ENCODE measurements around the gene EGFL7.

EGFL7 gene

GRCh38 chr9:136686794-136687711, 24.3 kb downstream of the EGFL7 start, which contains the start of gene AGPAT2 (continued):
- TF ChIP-seq ZBTB49 (tag by site-specific recombination; IDR thresholded peaks at IDR 0.05; ENCODE audit: low read depth) (no peak), ZNF629 (tag by site-specific recombination; IDR thresholded peaks at IDR 0.05) (no peak), ZNF175 (tag by site-specific recombination; IDR thresholded peaks at IDR 0.05) (no peak), ZNF473 (tag by site-specific recombination; IDR thresholded peaks at IDR 0.05) (no peak), YY2 (tag by site-specific recombination; IDR thresholded peaks at IDR 0.05) (no peak), ZXDB (tag by site-specific recombination; IDR thresholded peaks at IDR 0.05) (peak; percentile 42; the same call in 1 of the 2 replicates), SP2 (tag by site-specific recombination; IDR thresholded peaks at IDR 0.05) (peak; percentile 50), ZNF214 (tag by site-specific recombination; IDR thresholded peaks at IDR 0.05; ENCODE audit: borderline replicate concordance) (no peak), ZNF658 (tag by site-specific recombination; IDR thresholded peaks at IDR 0.05) (no peak), ZSCAN23 (tag by site-specific recombination; IDR thresholded peaks at IDR 0.05) (no peak), KLF1 (tag by site-specific recombination; IDR thresholded peaks at IDR 0.05) (peak; percentile 27; the same call in 1 of the 2 replicates), ZNF555 (tag by site-specific recombination; conservative IDR thresholded peaks at IDR 0.05) (no peak), ZNF585B (tag by site-specific recombination; IDR thresholded peaks at IDR 0.05) (no peak), KLF17 (tag by site-specific recombination; IDR thresholded peaks at IDR 0.05) (peak; percentile 70), RBAK (tag by site-specific recombination; IDR thresholded peaks at IDR 0.05) (no peak), BCL11B (tag by site-specific recombination; IDR thresholded peaks at IDR 0.05; ENCODE audit: low read depth) (no peak), ZNF830 (tag by site-specific recombination; IDR thresholded peaks at IDR 0.05; ENCODE audit: low read depth) (no peak), ZSCAN16 (tag by site-specific recombination; IDR thresholded peaks at IDR 0.05) (no peak), ZNF561 (tag by site-specific recombination; IDR thresholded peaks at IDR 0.05; ENCODE audit: borderline replicate concordance) (0 out of 2 replicates have a peak, but pooled peaks have one; percentile 42), ZNF596 (tag by site-specific recombination; IDR thresholded peaks at IDR 0.05) (peak; percentile 68), ZNF580 (tag by site-specific recombination; IDR thresholded peaks at IDR 0.05) (no peak), ZNF112 (tag by site-specific recombination; IDR thresholded peaks at IDR 0.05) (no peak), ZNF777 (tag by site-specific recombination; IDR thresholded peaks at IDR 0.05; ENCODE audit: borderline replicate concordance) (no peak), ZBTB7A (tag by site-specific recombination; IDR thresholded peaks at IDR 0.05; ENCODE audit: low read depth) (0 out of 2 replicates have a peak, but pooled peaks have one; percentile 38)
- TF ChIP-seq, protein P1, sequence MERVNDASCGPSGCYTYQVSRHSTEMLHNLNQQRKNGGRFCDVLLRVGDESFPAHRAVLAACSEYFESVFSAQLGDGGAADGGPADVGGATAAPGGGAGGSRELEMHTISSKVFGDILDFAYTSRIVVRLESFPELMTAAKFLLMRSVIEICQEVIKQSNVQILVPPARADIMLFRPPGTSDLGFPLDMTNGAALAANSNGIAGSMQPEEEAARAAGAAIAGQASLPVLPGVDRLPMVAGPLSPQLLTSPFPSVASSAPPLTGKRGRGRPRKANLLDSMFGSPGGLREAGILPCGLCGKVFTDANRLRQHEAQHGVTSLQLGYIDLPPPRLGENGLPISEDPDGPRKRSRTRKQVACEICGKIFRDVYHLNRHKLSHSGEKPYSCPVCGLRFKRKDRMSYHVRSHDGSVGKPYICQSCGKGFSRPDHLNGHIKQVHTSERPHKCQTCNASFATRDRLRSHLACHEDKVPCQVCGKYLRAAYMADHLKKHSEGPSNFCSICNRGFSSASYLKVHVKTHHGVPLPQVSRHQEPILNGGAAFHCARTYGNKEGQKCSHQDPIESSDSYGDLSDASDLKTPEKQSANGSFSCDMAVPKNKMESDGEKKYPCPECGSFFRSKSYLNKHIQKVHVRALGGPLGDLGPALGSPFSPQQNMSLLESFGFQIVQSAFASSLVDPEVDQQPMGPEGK (tag by site-specific recombination; IDR thresholded peaks at IDR 0.05) = peak; percentile 61; the same call in 1 of the 2 replicates
- TF ChIP-seq, protein P2, sequence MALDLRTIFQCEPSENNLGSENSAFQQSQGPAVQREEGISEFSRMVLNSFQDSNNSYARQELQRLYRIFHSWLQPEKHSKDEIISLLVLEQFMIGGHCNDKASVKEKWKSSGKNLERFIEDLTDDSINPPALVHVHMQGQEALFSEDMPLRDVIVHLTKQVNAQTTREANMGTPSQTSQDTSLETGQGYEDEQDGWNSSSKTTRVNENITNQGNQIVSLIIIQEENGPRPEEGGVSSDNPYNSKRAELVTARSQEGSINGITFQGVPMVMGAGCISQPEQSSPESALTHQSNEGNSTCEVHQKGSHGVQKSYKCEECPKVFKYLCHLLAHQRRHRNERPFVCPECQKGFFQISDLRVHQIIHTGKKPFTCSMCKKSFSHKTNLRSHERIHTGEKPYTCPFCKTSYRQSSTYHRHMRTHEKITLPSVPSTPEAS (tag by site-specific recombination; IDR thresholded peaks at IDR 0.05) = no peak
- TF ChIP-seq, protein P3, sequence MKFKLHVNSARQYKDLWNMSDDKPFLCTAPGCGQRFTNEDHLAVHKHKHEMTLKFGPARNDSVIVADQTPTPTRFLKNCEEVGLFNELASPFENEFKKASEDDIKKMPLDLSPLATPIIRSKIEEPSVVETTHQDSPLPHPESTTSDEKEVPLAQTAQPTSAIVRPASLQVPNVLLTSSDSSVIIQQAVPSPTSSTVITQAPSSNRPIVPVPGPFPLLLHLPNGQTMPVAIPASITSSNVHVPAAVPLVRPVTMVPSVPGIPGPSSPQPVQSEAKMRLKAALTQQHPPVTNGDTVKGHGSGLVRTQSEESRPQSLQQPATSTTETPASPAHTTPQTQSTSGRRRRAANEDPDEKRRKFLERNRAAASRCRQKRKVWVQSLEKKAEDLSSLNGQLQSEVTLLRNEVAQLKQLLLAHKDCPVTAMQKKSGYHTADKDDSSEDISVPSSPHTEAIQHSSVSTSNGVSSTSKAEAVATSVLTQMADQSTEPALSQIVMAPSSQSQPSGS (tag by site-specific recombination; IDR thresholded peaks at IDR 0.05; ENCODE audit: low read depth) = no peak
- TF ChIP-seq, protein P4, sequence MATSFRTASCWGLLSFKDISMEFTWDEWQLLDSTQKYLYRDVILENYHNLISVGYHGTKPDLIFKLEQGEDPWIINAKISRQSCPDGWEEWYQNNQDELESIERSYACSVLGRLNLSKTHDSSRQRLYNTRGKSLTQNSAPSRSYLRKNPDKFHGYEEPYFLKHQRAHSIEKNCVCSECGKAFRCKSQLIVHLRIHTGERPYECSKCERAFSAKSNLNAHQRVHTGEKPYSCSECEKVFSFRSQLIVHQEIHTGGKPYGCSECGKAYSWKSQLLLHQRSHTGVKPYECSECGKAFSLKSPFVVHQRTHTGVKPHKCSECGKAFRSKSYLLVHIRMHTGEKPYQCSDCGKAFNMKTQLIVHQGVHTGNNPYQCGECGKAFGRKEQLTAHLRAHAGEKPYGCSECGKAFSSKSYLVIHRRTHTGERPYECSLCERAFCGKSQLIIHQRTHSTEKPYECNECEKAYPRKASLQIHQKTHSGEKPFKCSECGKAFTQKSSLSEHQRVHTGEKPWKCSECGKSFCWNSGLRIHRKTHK (tag by site-specific recombination; IDR thresholded peaks at IDR 0.05) = no peak

Measured in HEK293 (cell line).